HG03442 (cell line): ENCODE results near the gene LY6G5B.

ENCODE experiments used
- ATAC-seq: cut with Tn5 transposase; IDR thresholded peaks from one replicate; pipeline ENCODE4 v1.9.1; 2021; ENCODE audit warnings: mild to moderate bottlenecking, moderate library complexity; ENCODE audit not compliant: unreplicated experiment

The LY6G5B gene

DNA sequence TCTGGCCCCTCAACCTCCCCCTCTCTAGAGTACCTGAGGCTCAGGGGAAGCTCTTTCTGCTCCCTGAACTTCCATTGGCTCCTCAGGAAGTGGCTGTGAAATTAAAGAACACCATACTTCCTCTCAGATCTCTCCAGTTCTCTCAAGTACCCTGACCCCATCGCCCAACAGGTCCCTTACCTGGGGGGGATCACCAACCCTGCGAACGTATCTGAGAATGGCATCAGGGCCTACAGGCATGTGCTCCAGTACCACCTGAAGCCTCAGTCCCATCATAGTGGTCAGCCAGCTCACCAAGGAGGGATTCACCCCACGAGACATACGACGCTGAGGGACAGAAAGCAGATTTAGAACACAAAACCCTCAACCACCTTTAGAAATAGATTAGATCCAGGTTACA is 29.2 kb upstream of the LY6G5B start:
- no peak for ATAC-seq

DNA sequence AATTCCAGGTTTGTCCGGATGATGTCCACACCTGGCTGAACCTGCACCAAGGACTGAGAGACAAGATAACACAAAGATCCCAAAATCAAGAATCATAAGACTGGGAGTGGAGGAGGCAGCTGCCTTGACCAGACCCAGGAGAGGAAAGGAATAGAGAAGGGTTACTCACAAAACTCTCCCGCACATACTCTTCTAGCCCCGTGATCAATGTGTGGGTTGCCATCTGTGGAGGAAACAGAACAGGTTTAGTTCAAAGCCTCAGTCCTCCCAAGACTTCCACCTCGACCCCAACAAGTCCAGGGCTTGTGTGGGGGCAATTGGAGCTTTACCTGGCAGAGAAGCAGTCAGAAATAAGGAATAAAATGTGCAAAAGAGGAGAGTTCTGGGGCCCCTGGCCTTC is 28.4 kb upstream of the LY6G5B start:
- ATAC-seq, result no peak

DNA sequence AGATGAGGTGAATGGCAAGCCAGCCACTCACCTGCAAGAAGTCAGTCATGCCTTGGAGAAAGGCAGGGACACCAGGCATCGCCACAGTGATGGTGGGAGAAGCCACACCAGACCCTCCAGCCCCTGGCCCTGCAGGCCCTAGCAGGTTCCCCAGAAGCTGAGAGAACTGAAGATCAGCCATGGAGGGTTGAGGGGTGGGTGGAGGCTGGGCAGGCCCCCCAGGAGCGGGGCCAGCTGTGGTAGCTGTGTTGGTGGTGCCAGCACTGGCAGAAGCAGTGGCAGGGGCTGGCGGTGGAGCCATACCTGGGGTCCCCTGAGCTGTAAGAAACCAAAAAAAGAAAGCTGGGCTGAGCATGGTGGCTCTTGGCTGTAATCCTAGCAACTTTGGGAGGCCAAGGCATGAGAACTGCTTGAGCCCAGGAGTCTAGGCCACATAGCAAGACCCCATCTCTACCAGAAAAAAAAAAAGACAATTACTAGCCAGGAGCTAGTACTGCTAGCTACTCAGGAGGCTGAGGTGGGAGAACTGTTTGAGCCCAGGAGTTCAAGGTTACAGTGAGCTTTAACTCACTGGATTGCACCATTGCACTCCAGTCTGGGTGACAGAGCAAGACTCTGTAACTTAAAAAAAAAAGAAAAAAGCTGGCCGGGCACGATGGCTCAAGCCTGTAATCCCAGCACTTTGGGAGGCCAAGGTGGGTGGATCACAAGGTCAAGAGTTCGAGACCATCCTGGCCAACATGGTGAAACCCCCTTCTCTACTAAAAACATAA is 26.8 kb upstream of the LY6G5B start:
- ATAC-seq, result no peak

DNA sequence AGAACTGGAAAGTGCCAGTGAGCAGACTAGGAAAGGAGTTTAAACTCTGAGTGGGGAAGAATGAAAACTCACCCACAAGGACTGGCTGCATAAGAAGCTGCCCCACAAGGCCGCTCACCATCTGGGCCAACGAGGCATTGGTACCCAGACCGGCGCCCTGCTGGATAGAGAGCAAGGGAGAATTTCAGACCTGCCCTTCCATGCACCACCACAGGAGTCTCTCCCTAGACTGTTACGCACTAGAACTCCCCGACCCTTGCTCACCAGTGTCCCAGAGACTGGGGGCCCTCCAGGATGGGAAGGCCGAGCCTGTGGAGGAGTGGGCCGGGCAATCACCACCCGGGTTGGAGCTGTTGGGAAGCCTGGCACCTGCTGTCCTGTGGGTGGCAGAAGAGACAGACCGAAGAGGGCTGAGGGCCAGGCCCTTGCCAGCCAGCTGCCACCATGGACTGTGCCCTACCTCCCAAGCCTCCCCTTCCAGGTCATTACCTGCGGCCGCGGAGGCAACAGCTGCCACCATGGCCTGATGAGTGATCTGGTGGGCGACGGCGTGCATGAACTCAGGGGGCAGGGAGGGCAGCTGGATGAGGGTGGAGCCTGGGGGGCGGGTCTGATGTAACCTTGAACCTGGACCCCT is 25.8 kb upstream of the LY6G5B start:
- no peak for ATAC-seq

DNA sequence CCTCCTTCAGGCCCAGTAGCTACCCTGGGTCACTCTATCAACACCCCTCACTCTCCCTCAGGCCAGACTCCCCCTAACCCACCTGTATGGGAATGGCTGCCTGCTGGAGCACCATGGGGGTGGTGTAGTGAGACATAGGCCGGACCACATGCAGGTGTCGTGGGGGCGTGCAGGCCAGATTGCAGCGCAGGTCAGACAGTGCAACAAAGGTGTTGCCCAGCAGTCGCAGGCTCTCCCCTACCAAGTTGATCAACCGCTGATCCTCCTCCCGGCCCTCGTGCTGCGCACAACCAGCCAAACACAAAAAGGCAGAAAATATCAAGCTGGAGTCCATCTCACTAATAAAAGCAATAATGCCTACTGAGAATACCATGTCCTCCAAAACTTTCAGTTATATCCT is 24.5 kb upstream of the LY6G5B start:
- no peak for ATAC-seq

DNA sequence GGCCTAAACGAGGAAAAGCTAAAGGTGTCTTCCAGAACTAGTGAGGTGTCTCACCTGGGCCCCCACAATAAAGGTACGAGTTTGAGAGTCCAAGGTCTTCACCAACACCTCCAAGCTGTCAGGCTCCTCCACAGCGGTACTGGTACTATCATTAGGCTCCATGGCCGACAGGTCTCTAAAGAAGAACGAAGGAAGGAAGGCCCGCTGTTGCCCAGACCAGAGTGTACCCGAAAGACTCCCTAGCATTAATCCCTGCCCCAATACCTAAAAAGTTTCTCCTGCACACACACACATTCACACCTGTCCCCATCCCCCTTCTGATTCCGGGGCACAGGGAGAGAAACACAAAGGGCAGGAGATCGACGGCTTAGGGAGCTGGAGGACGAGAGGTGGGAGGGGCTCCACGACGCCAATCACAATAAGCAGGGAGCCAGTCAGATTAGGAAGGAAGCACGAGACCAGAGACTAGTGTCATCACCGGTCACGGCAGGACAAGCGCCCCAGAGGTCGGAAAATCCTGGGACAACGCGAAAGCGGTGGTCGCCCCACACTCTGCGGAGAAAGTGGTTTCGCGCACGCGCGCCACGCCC is 18.1 kb upstream of the LY6G5B start:
- ATAC-seq, result peak; percentile 40

DNA sequence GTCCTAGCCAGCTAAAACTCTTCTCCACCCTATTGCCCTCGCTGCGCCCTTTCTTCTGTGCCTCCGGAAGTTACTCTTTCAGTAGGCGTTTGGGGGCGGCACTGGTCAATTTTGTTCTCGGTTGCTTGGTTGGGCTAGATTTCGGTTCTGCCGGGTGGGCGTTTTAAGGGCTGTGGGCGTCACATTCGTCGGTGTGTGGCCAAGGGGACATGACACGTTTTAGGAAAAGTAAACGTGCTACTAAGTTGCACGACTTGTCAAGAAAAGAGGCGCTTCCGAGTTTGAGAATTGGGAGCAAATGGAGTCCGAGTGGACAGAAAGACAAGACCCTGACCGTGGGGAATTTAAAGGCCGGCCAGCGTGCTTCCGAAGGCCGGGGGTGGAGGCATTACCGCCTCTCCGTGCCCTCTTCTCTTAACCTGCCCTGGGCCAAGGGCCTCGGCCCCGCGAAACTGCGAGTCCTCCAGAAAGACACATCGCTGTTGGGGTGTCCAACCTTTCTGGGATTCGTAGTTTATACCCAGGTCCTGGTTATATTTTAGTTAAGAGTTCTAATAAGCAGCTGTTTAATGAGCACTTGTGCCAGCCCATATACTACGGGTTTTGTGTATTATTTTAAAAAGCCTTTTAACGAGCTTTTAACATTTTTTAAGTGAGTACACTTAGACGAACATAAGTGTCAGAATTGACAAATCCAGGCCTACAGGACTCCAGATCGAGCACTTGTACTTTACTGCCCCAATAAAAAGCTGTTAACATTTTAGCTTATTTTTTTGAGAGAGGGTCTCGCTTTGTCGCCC is 16.7 kb upstream of the LY6G5B start:
- ATAC-seq, result peak; percentile 38

DNA sequence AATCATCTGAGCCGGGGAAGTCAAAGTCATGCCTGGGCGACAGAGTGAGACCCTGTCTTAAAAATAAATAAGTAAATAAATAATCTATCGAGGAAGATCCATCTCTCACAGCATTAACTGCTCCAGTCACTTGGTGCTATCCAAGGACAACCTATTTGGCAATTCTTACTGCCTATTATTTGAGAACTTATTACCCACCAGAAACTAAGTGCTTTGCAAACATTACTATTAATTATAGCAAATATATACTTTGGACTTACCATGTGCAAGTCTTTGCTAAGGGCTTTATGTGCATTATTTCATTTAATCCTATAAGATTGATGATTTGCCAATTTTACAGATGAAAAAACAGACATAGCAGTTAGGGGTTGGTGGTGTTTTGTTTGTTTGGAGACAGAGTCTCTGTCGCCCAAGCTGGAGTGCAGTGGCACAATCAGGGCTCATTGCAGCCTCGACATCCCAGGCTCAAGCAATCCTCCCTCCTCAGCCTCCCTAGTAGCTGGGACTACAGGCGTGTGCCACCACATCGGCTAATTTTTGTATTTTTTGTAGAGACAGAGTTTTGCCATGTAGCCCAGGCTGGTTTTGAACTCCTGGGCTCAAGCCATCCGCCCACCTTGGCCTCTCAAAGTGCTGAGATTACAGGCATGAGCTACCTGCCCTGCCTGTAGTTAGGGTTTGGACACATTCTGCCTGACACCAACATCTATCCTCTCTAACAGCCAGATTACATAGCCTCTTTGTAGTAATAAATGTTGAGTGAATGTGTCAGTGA is 15.0 kb upstream of the LY6G5B start:
- no peak for ATAC-seq

DNA sequence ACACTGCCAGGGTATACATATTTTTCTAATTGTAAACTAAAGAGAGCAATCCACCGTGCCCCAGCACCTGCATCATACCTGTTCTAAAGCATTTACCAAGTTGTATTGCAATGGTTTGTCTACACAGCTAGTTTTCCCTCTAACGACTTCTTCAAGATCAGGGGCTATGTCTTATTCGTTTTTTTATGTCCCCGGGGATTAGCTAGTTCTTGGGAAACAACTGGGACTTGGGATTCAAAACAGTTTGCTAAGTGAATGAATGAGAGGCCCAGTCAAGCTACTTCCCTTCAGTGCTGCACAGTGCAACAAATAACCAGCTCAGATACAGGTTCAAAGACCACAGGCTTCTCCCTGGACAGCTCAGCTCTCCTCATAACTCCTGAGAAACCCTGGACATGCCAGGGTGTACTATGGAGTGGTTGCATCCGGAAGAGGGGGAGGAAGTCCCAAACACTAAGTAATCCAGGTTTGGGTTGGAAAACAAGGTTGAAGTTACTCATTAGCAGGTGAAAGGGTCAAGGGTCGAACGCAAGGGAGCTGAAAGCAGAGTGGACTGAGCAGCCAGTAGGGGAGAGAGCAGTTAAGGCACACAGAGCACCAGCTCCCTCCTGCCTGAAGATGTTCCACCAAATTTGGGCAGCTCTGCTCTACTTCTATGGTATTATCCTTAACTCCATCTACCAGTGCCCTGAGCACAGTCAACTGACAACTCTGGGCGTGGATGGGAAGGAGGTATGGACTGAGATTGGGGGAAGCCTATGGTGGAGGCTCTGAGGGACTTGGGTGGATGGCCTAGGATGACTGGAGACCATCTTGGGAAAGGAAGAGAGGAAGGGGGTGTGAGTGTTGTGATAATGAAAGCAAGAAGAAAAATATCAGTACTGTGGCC is 14.2 kb upstream of the LY6G5B start, which contains the start of gene APOM:
TSS of gene APOM (plus strand) at position 546 of the 889 bp plus-strand sequence. CDS start at position 619, 73 bp downstream.
- no peak for ATAC-seq

DNA sequence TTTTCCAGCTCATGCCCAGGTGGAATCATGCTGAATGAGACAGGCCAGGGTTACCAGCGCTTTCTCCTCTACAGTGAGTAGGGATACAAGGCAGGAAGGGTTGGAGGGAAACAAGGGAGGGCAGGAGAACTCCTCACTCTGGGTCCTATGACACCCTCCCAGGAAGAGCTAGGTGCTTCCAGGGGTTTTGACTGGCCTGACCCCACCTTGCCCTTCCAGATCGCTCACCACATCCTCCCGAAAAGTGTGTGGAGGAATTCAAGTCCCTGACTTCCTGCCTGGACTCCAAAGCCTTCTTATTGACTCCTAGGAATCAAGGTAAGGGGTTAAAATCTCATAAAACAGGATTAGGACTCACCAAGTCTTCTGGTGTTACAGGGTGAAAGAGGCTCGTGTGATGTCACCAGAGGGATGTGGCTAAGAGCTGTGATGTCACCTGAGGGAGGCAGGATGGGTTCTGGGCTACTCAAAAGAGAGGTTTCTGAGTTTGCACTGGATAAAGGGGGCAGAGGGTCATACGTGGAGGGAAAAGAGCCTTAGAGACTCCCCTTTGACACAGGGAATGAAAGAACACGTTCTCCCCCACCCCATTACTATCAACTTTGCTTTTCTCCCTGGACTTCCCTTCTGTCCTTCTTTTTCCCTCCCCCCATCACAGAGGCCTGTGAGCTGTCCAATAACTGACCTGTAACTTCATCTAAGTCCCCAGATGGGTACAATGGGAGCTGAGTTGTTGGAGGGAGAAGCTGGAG is 12.2 kb upstream of the LY6G5B start:
- ATAC-seq, result no peak

DNA sequence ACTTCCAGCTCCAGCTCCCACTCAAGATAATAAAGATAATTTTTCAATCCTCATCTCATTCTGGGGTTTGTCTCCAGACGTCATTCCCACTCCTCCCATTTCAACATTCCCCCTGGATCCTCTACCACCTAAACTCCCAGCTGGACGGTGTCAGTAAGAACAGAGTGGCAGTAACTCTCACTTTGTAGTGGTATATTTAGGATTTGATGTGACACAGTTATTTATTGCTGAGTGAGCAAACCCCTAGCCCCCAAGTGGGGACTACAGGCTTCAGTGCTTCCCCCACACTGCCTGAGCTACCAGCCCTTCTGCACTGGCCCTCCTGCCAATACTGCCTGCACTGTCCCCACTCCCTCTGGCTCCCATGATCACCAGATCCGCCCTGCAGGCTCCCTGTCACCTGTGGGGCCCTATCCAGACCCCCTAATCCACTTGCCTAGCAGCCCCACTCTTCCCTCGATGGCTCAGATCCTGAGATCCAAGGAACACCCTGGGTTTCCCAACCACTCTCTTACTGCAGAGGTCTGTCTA is 11.6 kb upstream of the LY6G5B start:
- no peak for ATAC-seq

DNA sequence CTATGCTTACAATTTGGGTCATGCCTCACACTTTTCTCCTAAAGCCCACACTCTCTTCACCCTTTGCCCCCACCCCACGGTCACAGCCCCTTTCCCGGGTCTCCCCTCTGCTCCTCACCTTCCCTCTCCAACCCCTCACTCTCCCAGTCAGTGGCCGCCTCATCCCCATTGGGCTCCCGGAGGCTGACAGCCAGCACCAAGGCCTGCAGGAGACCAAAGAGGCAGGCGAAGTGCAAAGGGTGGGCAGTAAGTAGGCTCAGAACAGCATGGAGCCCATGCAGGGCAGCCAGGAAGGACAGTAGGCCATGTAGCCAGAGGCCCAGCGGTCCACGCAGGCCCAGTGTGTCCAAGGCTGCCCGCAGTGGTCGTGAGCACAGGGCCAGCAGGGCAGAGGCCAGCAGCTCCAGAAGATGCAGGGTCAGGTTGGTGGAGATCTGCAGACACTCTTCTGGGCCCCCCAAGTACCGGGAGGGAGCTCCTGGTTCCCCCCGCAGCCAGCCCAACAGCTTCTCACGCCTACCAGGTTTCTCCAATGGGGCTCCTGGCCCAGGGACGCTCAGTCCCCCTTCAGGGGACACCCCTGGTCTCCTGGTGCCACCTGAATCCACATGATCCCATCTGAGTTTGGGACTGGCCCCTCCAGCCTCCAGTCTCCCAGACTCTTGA is 10.7 kb upstream of the LY6G5B start:
- no peak for ATAC-seq

DNA sequence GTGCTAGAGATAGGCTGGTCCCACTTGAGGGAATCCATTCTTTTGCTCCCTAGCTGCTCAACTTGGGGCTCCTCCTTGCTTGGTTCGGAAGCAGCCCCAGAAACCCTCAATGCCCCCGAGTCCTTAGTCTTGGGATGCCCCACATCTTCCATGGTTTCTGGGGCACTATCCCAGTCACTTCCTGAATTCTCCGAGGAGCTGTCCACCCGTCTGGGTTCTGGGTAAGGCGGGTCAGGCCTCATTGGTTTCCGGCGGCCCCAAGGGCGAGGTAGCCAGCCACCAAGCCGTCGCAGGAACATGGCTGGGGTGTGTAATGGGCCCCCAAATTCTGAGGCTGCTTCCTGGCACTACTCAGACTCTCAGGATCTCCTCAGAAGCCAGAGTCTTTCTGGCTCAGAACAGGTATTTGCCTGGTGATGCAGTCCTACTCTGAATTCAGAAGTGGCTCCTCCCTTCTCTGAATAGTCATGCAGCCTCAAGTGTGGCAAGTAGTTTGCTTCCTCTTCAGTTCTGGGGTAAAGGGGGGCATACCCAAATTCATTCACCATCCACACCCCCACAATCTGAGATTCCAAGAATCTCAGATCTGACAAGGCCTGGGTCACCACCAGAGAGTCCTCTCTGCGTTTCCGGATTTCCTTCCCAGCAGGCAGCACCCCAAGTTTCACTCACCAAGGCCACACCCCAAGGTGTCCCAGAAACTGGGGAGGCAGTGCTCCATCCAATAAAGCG is 10.0 kb upstream of the LY6G5B start:
- ATAC-seq, result no peak

DNA sequence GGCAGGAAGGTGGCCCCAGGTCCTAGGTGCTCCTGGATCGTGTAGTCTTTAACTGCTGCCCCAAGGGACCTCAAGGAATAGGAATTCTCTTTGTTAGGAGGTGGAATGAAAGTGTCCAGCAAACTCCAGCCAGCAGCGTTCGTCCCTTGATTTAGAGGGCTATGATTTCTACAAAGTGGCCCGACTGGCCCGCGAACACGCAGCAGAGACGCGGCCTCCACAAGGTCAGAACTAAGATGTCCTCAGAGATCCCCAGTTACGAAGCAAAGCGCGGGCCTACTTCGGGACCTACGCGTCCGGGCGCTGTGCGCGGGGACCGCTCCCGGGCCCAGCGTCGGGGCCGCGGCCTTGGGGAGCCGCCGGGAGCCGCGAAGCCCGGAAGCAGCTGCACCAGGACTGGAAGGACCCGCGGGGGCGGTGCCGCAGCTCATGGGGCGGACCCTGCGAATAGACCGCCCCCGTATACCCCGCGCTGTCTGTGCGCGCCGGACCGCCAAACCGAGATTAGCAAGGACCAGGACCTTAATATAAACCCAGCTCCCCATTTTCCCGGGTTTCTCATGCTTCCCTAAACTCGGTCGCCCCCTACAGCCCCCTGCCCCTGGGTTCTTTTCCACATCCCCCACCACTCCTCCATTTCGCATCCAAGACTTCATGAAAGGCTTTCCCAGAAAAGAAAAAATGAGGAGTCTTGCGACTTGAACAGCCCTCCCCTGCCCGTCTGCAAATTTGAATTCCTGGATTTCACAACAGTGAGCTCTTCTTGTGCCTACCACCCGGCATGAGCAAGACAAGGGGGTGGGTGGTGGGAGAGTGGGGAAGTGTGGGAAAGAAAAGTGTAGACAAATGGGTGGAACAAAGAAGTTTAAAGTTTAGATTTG is 9.2 kb upstream of the LY6G5B start, which contains the start of gene C6orf47:
TSS of gene C6orf47 (minus strand) at position 398 of the 881 bp plus-strand sequence. CDS start 831 bp downstream, outside the sequence.
- ATAC-seq, result no peak

DNA sequence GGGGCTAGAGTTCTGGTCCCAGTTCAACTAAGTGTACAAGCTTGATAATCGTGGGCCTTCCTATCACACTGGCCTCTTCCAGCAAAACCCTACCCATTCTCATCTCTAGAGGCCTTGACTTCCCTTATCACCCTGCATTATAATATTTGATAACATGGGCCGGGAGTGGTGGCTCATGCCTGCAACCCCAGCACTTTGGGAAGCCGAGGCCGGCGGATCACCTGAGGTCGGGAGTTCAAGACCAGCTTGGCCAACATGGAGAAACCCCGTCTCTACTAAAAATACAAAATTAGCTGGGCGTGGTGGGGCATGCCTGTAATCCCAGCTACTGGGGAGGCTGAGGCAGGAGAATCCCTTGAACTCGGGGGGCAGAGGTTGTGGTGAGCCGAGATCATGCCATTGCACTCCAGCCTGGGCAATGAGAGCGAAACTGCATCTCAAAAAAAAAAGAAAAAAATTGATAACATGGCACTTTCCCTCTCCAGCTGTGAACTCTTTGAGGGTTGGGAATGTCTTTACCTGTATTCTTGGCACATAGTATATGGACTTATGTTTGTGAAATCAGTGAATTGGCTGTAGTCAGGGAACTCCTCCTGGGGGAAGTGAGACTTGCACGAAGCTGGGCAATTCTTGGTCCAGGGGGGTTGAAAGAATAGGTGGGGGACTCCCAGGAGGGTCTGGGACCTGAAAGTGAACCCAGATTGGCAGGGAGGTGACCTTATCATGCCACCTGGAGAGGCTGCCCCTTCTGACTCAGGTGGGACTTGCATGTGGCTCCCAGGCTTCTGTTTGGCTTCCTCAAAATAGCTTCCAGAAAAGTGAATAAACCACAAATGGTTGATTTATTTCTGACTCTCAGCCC is 8.3 kb upstream of the LY6G5B start:
- ATAC-seq, result no peak
